HG03139 (cell line): ENCODE measurements around the gene ANKRD33B.
"Not testable (repeated sequence)": the region's sequence is repeated elsewhere in the genome, so short reads cannot be mapped to it uniquely, and the experiment has no call there.

ENCODE experiments used
- ATAC-seq: cut with Tn5 transposase; IDR thresholded peaks from one replicate; pipeline ENCODE4 v1.9.1; 2021; ENCODE audit not compliant: unreplicated experiment

Gene ANKRD33B

GRCh38 chr5:10563945-10564837 lies at the start of gene ANKRD33B:
ANKRD33B (plus strand) TSS chr5:10564070; CDS start chr5:10564468, 398 bp downstream.
- ATAC-seq: peak; percentile 46

DNA sequence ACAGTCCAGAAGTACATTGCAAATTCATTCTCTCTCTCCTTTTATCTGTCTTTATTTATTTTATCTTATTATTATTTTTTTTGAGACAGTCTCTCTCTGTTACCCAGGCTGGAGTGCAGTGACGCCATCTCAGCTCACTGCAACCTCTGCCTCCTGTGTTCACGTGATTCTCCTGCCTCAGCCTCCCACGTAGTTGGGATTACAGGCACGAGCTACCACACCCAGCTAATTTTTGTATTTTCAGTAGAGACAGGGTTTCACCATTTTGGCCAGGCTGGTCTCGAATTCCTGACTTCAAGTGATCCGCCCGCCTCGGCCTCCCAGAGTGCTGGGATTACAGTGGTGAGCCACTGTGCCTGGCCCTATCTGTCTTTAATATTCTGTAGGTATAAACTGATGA lies 49.3 kb upstream of the ANKRD33B start:
- not testable (repeated sequence) for ATAC-seq

DNA sequence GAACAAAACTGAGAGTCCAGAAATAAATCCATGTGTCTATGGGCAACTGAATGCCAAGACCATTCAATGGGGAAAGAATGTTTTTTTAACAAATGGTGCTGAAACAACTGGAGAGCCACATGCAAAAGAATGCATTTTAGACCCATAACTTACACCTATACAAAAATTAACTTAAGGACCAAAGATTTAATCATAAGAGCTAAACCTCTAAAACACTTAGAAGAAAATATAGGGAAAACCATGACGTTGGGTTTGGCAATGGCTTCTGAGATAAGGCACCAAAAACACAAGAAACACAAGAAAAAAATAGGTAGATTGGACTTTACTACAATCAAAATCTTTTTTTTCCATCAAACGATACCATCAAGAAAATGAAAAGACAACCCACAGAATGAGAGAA lies 48.4 kb upstream of the ANKRD33B start:
- no peak for ATAC-seq

DNA sequence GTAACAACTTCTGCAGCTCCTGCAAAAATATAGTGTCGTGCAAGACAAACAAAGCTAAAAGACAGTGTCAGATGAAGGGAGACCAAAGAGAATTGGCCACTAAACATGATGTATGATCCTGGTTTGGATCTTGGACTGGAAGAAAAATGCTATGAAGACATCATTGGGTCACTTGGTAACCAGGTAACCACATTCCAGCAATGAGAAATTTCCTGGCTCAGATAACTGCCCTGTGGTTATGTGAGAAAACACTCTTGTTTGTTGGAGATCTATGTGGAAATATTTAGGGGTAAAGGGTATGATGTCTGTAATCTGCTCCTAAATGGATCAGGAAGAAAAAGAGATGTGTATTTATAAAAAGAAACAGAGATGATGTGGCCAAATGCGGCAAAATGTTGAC lies 45.5 kb upstream of the ANKRD33B start:
- ATAC-seq: no peak

GRCh38 chr5:10519729-10520128 lies 44.1 kb upstream of the ANKRD33B start:
- ATAC-seq: no peak

DNA sequence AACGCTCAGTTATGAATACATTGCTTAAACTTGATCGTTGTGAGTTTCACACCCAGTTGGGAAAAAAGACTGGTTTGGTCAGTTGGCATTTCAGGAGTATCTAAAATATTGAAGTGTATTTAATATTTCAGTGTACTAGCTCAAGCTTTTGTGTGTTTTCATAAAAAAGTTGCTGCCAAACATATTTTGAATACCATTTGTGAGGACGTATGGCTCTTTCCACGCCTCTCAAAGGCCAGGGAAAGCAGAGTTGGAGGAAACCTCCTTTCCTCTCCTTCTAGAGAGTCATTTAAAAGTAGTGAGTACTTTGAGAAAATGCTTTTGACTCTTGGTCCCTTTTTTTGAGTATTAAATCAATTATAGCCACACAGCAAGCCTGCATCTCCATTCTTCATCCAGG lies 43.2 kb upstream of the ANKRD33B start:
- no peak for ATAC-seq

DNA sequence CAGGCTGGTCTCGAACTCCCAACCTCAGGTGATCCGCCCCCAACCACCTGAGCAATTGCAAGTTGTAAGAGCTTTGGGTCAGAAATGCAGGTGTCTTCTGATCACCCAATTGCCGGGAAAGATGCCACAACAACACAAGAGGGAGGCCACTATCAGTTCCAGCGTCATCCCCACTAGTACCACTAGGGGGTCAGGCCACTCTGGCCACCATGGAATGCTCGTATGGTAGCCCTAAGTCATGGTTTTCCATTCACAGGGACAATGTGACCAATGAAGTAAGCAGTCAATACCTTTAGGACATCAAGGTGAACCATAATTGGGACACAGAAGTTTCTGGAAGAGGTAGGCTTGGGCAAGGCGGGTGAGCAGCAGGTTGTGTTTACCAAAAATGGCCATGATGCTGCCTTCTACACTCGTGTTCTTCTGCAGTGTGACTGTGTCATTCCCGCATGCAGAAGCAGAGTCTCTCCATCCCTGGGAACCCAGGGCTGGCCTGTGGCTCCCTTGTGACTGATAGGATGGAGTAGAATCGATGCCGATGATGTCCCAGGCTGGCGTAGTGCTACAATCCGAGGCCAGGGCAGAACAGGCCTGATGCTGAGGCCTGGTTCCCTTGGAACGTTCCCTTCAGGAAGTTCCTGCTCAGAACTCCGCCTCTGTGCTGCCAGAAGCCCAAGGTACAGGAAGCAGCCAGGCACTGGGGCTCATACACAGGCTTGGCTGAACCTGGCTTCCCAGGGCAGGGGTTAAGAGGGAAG lies 42.2 kb upstream of the ANKRD33B start:
- ATAC-seq: no peak

GRCh38 chr5:10522224-10522611 lies 41.7 kb upstream of the ANKRD33B start:
- no peak for ATAC-seq

- ATAC-seq: no peak
These were observed 39.3 kb upstream of the ANKRD33B start for GRCh38 chr5:10524376-10525123.

DNA sequence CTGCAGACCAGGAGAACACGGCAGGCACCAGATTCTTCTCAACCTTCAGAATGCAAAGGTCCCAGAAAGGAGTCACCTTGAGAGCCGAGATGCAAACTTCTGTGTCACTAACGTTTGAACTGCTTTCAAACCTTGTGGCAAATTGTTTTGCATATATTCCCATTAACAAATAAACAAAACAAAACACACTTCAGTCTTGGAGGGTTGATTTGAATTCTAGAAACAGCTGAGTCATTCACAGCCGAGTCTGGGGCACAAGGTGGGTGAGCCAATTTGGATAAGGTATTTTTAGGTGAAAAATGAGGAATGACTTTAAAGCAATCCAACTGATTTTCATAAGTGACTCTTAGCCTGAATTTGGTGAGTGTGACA lies 38.8 kb upstream of the ANKRD33B start:
- ATAC-seq: no peak

GRCh38 chr5:10527281-10527950 lies 36.5 kb upstream of the ANKRD33B start:
- no peak for ATAC-seq

DNA sequence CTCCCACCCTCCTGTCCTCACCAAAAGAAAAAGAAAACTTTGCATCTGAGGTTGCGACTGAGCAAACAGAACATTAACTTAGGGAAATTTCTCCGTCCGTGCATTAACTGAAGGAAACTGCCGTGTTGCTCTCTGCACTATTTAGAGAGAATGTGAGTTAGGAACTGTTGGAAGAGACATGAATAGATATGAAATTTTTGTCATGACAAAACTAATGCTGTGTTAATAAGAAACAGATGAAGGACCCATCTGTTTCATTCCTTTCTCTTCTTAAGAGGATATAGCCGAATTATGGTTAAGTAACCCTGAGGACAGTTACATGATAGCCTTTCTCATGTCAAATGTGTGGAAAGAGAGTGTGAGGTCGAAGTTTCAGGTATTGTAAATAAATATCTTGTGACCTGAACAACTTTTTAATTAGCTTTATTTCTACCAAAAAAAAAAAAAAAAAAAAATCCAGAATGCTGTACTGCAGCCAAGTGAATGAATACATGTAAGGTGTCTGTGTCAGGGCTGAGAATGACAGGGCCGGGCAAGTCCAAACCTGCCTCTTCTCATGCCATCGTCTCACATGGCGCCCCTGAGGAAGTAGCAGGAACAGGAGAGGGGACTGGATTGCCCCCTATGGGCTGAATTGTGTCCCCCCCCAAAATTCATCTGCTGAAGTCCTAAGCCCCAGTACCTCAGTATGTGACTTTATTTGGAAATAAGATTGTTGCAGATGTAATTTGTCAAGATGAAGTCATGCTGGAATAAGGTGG lies 35.6 kb upstream of the ANKRD33B start:
- ATAC-seq: no peak

- no peak for ATAC-seq
These were observed 35.0 kb upstream of the ANKRD33B start for GRCh38 chr5:10528827-10529226.

- no peak for ATAC-seq
These were observed 33.1 kb upstream of the ANKRD33B start for GRCh38 chr5:10530601-10531320.

GRCh38 chr5:10532421-10532820 lies 31.4 kb upstream of the ANKRD33B start:
- ATAC-seq: no peak

GRCh38 chr5:10533226-10533625 lies 30.6 kb upstream of the ANKRD33B start:
- no peak for ATAC-seq

DNA sequence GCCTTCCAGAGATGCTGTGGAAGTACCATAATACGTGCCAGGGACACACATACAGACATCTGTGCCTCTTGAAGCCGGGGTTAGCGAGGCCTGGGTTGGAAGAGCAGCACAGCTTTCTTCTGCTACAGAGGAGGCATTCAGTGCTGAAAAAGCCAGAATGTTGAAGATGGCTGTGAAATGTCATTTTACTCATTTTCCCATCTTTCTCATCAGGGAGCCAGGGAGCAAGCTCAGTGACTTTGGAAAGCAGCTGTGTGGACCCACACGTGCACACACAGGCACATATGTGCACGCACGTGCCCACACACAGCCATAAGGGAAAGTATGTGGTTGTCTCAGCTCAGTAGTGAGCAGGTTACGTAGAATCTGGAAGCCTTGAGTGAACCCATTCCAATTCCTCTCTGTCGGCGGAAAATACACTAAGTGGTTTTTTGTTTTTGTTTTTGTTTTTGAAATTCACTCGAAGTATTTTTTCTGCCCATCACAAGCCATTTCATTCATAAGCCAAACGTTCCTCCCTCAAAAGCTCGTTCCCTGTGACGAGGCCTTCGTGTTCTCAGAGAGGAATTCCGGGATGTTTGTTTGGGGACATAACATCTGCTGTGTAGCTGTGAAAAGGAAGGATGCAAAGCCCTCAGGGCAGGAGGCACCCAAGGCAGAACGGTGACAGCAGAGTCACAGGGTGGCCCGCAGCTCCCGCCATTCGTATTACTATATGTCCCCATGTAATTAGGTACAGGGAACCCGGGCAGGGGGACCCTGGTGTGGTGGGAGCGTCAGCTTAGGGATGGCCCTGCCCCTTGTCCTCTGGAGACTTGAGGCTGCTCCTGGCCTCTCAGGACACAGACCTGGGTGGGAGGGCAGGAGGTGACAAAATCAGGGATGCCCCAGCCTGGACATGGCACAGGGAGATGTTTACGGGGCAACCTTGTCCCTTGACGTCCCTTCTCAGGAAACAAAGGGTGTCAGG lies 29.0 kb upstream of the ANKRD33B start:
- ATAC-seq: no peak

DNA sequence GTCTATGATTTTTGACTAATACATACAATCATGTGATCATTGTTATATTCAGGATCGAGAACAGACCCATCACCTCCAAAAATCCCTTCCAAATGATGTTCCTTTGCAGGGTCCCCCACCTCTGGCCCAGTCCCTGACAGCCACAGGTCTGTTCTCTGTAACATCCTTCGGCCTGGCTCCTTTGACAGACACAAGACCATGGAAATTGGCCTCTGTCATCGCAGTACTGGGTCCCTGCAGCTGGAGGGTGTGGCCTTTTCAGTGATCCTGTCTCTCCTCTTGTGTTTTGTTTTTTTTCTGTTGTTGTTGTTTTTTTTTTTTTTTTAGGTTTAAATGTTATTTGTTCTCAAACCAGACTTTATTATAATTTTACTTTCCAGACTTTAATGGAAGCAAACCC lies 27.4 kb upstream of the ANKRD33B start:
- ATAC-seq: no peak
